Measurements from ENCODE around the gene MICALL1. TPM values are rescaled to one million over a fixed set of nuclear protein-coding genes. Genes with fewer than 3 reads are reported as not detected.

Gene MICALL1
- polyA plus RNA-seq, 2 of the 4 experiments (the other 2 are of a cell fraction) = 10.4 to 18.6 TPM

- H3K4me3 ChIP-seq = no peak overlapping the region
- 16% methylated on average over 6 of the region's 13 CpGs for WGBS (ENCODE audit: missing lambda C conversion rate)
- ChIA-PET CTCF (interaction anchor here (0.5 to 4.0 kb wide), 21 partner anchors 8 to 211 kb away, joined by 3 to 20 read pairs (median 4); partner anchors contain the start of gene MICALL1), POLR2A (interaction anchor here (1.5 kb wide), 1 partner anchor 29 kb away, joined by 5 read pairs; no protein-coding TSS in a partner anchor)
- peaks cover 14% of the 10 kb centered on the region for H3K4me1 ChIP-seq
- DNase-seq (ENCODE audit: low read depth in 1 of 2, low spot score in 1 of 2) (peak; percentile 84 to 87), FAIRE-seq (peak; percentile 51), ATAC-seq (peak; percentile 89 to 96)
- H3K9me3 ChIP-seq = no peaks in the 10 kb centered on the region
- peak overlapping the region; percentile 39; the same call in 2 of the 3 replicates for H3K4me2 ChIP-seq
- TF ChIP-seq CEBPB (IDR thresholded peaks at IDR 0.05) (no peak), MAZ (IDR thresholded peaks at IDR 0.05; ENCODE audit: borderline replicate concordance, low read depth, low read length) (no peak), NPAS2 (CRISPR knock-in tag; IDR thresholded peaks at IDR 0.05; ENCODE audit: borderline replicate concordance) (no peak), TFCP2L1 (CRISPR knock-in tag; IDR thresholded peaks at IDR 0.05) (no peak), ZFP36 (IDR thresholded peaks at IDR 0.05; ENCODE audit: borderline replicate concordance, partially characterized antibody) (no peak), RAD21 (conservative IDR thresholded peaks at IDR 0.05 in 1 of 2, IDR thresholded peaks at IDR 0.05 in 1 of 2) (peak; percentile 46 to 57), FOXS1 (CRISPR knock-in tag; IDR thresholded peaks at IDR 0.05) (no peak), E2F6 (IDR thresholded peaks at IDR 0.05; ENCODE audit: borderline replicate concordance, low read depth) (no peak), SMC3 (IDR thresholded peaks at IDR 0.05) (peak; percentile 65), POLR2A (IDR thresholded peaks at IDR 0.05; ENCODE audit: low read length) (no peak), PBX3 (IDR thresholded peaks at IDR 0.05) (no peak), ATOH8 (CRISPR knock-in tag; IDR thresholded peaks at IDR 0.05; ENCODE audit: low read depth) (no peak), CBX2 (IDR thresholded peaks at IDR 0.05; ENCODE audit: borderline replicate concordance, low read depth) (no peak), HOXA7 (CRISPR knock-in tag; IDR thresholded peaks at IDR 0.05) (no peak), JUN (IDR thresholded peaks at IDR 0.05) (no peak; a peak in 1 of 5 replicates), CBX8 (IDR thresholded peaks at IDR 0.05) (no peak), FOSB (CRISPR knock-in tag; IDR thresholded peaks at IDR 0.05) (no peak), CTCF (IDR thresholded peaks at IDR 0.05) (peak; percentile 78), EP300 (IDR thresholded peaks at IDR 0.05) (no peak), MAX (IDR thresholded peaks at IDR 0.05) (peak; percentile 49; the same call in 1 of the 2 replicates), ZNF302 (CRISPR knock-in tag; IDR thresholded peaks at IDR 0.05) (no peak), ELK1 (IDR thresholded peaks at IDR 0.05; ENCODE audit: low read depth, low read length) (no peak), FOSL2 (IDR thresholded peaks at IDR 0.05) (0 out of 2 replicates have a peak, but pooled peaks have one; percentile 32), FOSL2 (CRISPR knock-in tag; IDR thresholded peaks at IDR 0.05) (peak; percentile 91), EHMT2 (IDR thresholded peaks at IDR 0.05; ENCODE audit: low read depth) (no peak), GATA3 (IDR thresholded peaks at IDR 0.05; ENCODE audit: borderline replicate concordance) (no peak), PHF8 (IDR thresholded peaks at IDR 0.05; ENCODE audit: borderline replicate concordance, low read depth) (no peak)
- peak overlapping the region; percentile 40 to 78; a peak in 4 of 6 replicates for H3K27ac ChIP-seq
These were observed 27.7 kb downstream of the MICALL1 start for GRCh38 chr22:37933711-37934376.

Data from A549 (cell line).